ENCODE results near the gene FHIT.

DNA sequence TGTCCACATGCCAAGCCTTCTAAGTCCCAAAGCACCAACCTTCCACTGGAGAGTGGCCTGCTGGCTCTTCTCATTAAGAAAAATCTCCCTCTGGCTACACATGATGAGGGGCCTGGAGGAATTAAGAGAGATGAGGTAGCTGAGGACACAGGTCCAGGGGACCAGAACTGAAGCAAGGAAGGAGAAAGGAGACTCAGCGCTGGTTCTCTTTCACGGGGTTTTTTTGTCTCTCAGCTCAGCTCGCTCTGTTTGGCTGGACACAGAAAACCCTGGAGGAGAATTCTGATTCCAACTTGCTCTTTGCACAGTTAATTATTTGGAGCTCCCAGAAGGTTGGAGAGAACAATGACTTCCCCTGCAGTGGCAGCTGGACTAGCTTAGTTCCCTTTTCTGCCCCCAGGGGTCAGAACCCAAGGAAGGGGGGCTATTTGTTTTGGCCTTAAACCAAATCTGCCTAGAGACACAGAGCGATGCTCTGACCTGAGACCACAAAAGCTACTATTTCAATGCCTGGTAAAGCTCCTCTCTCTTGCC, 507.6 kb downstream of the FHIT start:
- no peak for TF ChIP-seq FOXM1 (IDR thresholded peaks at IDR 0.05; ENCODE audit: low read depth)
- TF ChIP-seq, protein P1, sequence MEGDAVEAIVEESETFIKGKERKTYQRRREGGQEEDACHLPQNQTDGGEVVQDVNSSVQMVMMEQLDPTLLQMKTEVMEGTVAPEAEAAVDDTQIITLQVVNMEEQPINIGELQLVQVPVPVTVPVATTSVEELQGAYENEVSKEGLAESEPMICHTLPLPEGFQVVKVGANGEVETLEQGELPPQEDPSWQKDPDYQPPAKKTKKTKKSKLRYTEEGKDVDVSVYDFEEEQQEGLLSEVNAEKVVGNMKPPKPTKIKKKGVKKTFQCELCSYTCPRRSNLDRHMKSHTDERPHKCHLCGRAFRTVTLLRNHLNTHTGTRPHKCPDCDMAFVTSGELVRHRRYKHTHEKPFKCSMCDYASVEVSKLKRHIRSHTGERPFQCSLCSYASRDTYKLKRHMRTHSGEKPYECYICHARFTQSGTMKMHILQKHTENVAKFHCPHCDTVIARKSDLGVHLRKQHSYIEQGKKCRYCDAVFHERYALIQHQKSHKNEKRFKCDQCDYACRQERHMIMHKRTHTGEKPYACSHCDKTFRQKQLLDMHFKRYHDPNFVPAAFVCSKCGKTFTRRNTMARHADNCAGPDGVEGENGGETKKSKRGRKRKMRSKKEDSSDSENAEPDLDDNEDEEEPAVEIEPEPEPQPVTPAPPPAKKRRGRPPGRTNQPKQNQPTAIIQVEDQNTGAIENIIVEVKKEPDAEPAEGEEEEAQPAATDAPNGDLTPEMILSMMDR (IDR thresholded peaks at IDR 0.05) = no peak
- TF ChIP-seq GATA2 (CRISPR knock-in tag; IDR thresholded peaks at IDR 0.05) = no peak
- TF ChIP-seq POLR2AphosphoS5 (IDR thresholded peaks at IDR 0.05; ENCODE audit: low read depth, low read length) = no peak
